Measurements from ENCODE around the gene OAS1. TPM values are rescaled to one million over a fixed set of nuclear protein-coding genes. Genes with fewer than 3 reads are reported as not detected.

The OAS1 gene
- total and polyA plus RNA-seq, 2 of the 8 experiments (the other 6 are each of a cell fraction or from before 2014, with no cell fraction given), result 0.23 TPM; not detected in 1

DNA sequence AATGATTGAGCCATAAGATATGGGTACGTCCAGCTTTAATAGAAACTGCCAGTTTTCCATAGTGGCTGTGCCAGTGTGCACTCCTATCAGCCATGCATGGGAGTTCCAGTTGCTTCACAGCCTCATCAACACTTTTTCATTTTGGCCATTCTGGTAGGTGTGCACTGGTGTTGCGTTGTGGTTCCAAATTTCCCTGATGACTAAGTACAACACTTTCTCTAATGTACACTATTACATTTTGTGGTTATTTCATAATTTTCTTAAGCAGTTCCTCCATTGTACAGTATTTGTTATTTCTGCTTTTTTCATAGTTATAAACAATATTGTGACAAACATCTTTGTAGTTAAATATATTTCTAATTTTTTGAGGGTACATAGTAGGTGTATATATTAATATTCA is 21.5 kb upstream of the OAS1 start:
- Histone ChIP-seq H3K9me3 (ENCODE audit: insufficient read depth in 2 of 2, low read depth in 1 of 2, low read length in 1 of 2) (peaks cover 9 to 15% of the 10 kb centered on the region in 2 experiments), H2AFZ (ENCODE audit: low read length) (no peak overlapping the region), H3K18ac (ENCODE audit: extremely low read depth, low read length) (no peak overlapping the region), H3K4me2 (ENCODE audit: insufficient read depth in 1 of 2, low read depth in 2 of 2, low read length in 2 of 2) (no peak overlapping the region), H2BK15ac (ENCODE audit: low read length) (no peak overlapping the region), H3K79me1 (ENCODE audit: low read depth, low read length) (no peaks in the 10 kb centered on the region), H3K23me2 (ENCODE audit: low read depth, low read length) (no peaks in the 10 kb centered on the region), H3K4me1 (replicated peaks in 1 of 4; ENCODE audit: control insufficient read depth in 3 of 4, insufficient read depth in 4 of 4, low read length in 3 of 4) (no peaks in the 10 kb centered on the region), H4K20me1 (replicated peaks in 1 of 2; ENCODE audit: control insufficient read depth in 1 of 2, insufficient read depth in 2 of 2, low read length in 2 of 2) (no peaks in the 10 kb centered on the region), H3K4me3 (ENCODE audit: extremely low read depth in 1 of 4, insufficient read depth in 2 of 4, low read depth in 3 of 4, low read length in 4 of 4) (no peak overlapping the region), H4K91ac (replicated peaks; ENCODE audit: insufficient read length, low read length) (no peak overlapping the region), H3K27ac (ENCODE audit: low read depth, low read length) (no peak overlapping the region), H3K56ac (replicated peaks; ENCODE audit: insufficient read length, low read depth, low read length) (no peak overlapping the region), H3K79me2 (ENCODE audit: control insufficient read depth in 1 of 2, insufficient read depth in 2 of 2, low read length in 2 of 2) (no peaks in the 10 kb centered on the region), H2BK120ac (replicated peaks; ENCODE audit: low read depth, low read length) (no peak overlapping the region), H3K14ac (ENCODE audit: insufficient read length) (no peak overlapping the region), H2BK20ac (ENCODE audit: low read length) (no peak overlapping the region), H3K4ac (replicated peaks; ENCODE audit: insufficient read length, low read depth, low read length) (no peak overlapping the region), H3K27me3 (replicated peaks in 1 of 4; ENCODE audit: control insufficient read depth in 3 of 4, extremely low read depth in 1 of 4, insufficient read depth in 3 of 4, low read length in 3 of 4) (no peaks in the 10 kb centered on the region), H2BK5ac (ENCODE audit: low read depth, low read length) (no peak overlapping the region), H4K8ac (ENCODE audit: extremely low read depth, insufficient read depth, low read length) (no peak overlapping the region), H3K23ac (ENCODE audit: insufficient read length) (no peak overlapping the region), H2BK12ac (ENCODE audit: low read depth, low read length) (no peak overlapping the region), H2AK5ac (ENCODE audit: low read depth, low read length) (no peak overlapping the region), H3K9ac (replicated peaks in 1 of 4; ENCODE audit: extremely low read depth in 1 of 4, low read depth in 3 of 4, low read length in 3 of 4) (no peak overlapping the region), H3K36me3 (ENCODE audit: control insufficient read depth in 2 of 4, insufficient read depth in 4 of 4, low read length in 3 of 4) (no peaks in the 10 kb centered on the region), H4K5ac (ENCODE audit: insufficient read length, low read depth, low read length) (no peak overlapping the region)
- POLR2A ChIA-PET (ENCODE audit: partially characterized antibody), result no interaction called here
- DNase-seq (ENCODE audit: low read depth in 1 of 2, low spot score in 2 of 2), result no peak
- TF ChIP-seq SIRT6 (IDR thresholded peaks at IDR 0.05; ENCODE audit: low read length) (no peak), EZH2 (IDR thresholded peaks at IDR 0.05; ENCODE audit: low read depth, low read length, severe bottlenecking) (no peak)
- FAIRE-seq, result no peak
- CTCF ChIA-PET (ENCODE audit: partially characterized antibody), result no interaction called here
- 80% methylated on average over 2 of the region's 2 CpGs; no CpG with 5 or more reads in 1 of the 2 experiments for WGBS, 2 experiments (ENCODE audit: extremely low coverage in 1 of 2, insufficient coverage in 1 of 2, insufficient read length in 1 of 2, insufficient replicate concordance in 2 of 2, low coverage in 1 of 2, low lambda C conversion rate in 2 of 2, missing lambda C conversion rate in 1 of 2)
